KMS-11 (cell line): ENCODE data around the gene HNRNPA1L2.
A peak's percentile ranks its signal among the peaks of the same experiment; 100 is the strongest.
"Not testable (repeated sequence)": the region's sequence is repeated elsewhere in the genome, so short reads cannot be mapped to it uniquely, and the experiment has no call there.

Experiments used
- H2AFZ ChIP-seq: fragments of 200-600 bp; sonication (generic); 2 replicates; pipeline ENCODE4 v1.6.1; 2016; ENCODE audit warnings: antibody characterized with exemption, mixed run types, low read depth
- H3K27ac ChIP-seq: fragments of 200-600 bp; sonication (generic); 2 replicates; pipeline ENCODE4 v1.6.1; 2016; ENCODE audit warnings: mild to moderate bottlenecking, mixed run types
- H3K27me3 ChIP-seq: fragments of 200-600 bp; sonication (generic); 2 replicates; pipeline ENCODE4 v1.6.1; 2017; ENCODE audit warnings: mild to moderate bottlenecking, low read depth, mixed run types, moderate library complexity; ENCODE audit not compliant: insufficient read depth
- H3K36me3 ChIP-seq: fragments of 200-600 bp; sonication (generic); 2 replicates; pipeline ENCODE4 v1.6.1; 2017; ENCODE audit warnings: mild to moderate bottlenecking, mixed run types; ENCODE audit not compliant: insufficient read depth
- H3K4me1 ChIP-seq: fragments of 200-600 bp; sonication (generic); 2 replicates; pipeline ENCODE4 v1.6.1; 2016; ENCODE audit warnings: mild to moderate bottlenecking, low read depth, mixed run types; ENCODE audit not compliant: poor library complexity, severe bottlenecking
- H3K4me2 ChIP-seq: fragments of 200-600 bp; sonication (generic); 2 replicates; pipeline ENCODE4 v1.7.0; 2016; ENCODE audit warnings: mild to moderate bottlenecking, mixed run types
- H3K4me3 ChIP-seq: fragments of 200-600 bp; sonication (generic); IDR thresholded peaks from 2 replicates; pipeline ENCODE4 v1.6.1; 2017; ENCODE audit warnings: low read depth, low read length, mixed read lengths; ENCODE audit not compliant: insufficient read depth
- H3K79me2 ChIP-seq: fragments of 200-600 bp; sonication (generic); 2 replicates; pipeline ENCODE4 v1.6.1; 2016; ENCODE audit warnings: low read depth, mixed run types; ENCODE audit not compliant: insufficient read depth
- H3K9ac ChIP-seq: fragments of 200-600 bp; sonication (generic); 2 replicates; pipeline ENCODE4 v1.6.1; 2016; ENCODE audit warnings: mild to moderate bottlenecking, mixed run types
- H4K20me1 ChIP-seq: fragments of 200-600 bp; sonication (generic); 2 replicates; pipeline ENCODE4 v1.6.1; 2016; ENCODE audit warnings: mild to moderate bottlenecking, mixed run types; ENCODE audit not compliant: insufficient read depth
- TF ChIP-seq, protein P1 (sequence below): fragments of 200-600 bp; sonication (generic); conservative IDR thresholded peaks from 2 replicates; pipeline ENCODE4 v1.6.1; 2017; ENCODE audit warnings: low read depth, mild to moderate bottlenecking, antibody characterized with exemption, low read length, moderate library complexity, mixed read lengths

The HNRNPA1L2 gene

GRCh38 chr13:52642131-52642530 lies at the start of gene HNRNPA1L2:
HNRNPA1L2 (plus strand) TSS chr13:52642431; CDS start chr13:52642493, 62 bp downstream.
- H3K4me2 ChIP-seq: no peak within 1 kb of the TSS
- no peaks in the 10 kb centered on the region for H4K20me1 ChIP-seq
- H2AFZ ChIP-seq: no peak within 1 kb of the TSS
- H3K27me3 ChIP-seq: no peaks in the 10 kb centered on the region
- H3K4me3 ChIP-seq: no peak within 1 kb of the TSS
- TF ChIP-seq, protein P1, sequence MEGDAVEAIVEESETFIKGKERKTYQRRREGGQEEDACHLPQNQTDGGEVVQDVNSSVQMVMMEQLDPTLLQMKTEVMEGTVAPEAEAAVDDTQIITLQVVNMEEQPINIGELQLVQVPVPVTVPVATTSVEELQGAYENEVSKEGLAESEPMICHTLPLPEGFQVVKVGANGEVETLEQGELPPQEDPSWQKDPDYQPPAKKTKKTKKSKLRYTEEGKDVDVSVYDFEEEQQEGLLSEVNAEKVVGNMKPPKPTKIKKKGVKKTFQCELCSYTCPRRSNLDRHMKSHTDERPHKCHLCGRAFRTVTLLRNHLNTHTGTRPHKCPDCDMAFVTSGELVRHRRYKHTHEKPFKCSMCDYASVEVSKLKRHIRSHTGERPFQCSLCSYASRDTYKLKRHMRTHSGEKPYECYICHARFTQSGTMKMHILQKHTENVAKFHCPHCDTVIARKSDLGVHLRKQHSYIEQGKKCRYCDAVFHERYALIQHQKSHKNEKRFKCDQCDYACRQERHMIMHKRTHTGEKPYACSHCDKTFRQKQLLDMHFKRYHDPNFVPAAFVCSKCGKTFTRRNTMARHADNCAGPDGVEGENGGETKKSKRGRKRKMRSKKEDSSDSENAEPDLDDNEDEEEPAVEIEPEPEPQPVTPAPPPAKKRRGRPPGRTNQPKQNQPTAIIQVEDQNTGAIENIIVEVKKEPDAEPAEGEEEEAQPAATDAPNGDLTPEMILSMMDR: no peak
- no peak within 1 kb of the TSS for H3K27ac ChIP-seq
- H3K79me2 ChIP-seq: no peaks in the 10 kb centered on the region
- no peak within 1 kb of the TSS for H3K9ac ChIP-seq
- peaks cover 9% of the 10 kb centered on the region for H3K4me1 ChIP-seq
- H3K36me3 ChIP-seq: no peaks in the 10 kb centered on the region

DNA sequence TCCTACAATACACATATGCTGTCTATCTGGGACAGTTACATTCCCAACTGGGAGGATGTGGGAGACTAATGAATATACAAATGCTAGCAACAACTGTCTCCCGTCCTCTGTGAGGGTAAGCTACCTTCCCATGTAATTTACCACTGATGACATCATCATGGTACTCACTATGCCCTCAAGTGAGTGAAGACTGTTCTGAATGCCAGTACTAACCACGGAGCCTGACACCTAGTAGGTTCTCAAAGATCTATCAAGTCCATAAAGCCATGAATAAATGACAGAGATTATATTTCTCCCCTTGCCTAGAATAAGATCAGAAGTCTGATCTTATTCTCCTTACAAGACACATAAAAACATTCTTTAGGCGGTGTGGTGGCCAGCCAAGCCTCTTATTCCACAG lies 49.1 kb upstream of the HNRNPA1L2 start:
- not testable (repeated sequence) for H3K4me1 ChIP-seq, H3K27ac ChIP-seq, H3K4me2 ChIP-seq, H3K79me2 ChIP-seq, H3K27me3 ChIP-seq, H3K9ac ChIP-seq, H2AFZ ChIP-seq, H4K20me1 ChIP-seq, H3K4me3 ChIP-seq, H3K36me3 ChIP-seq

- H4K20me1 ChIP-seq, H3K36me3 ChIP-seq, H3K4me1 ChIP-seq, H3K4me3 ChIP-seq, H3K27me3 ChIP-seq, H3K27ac ChIP-seq, H3K79me2 ChIP-seq, H3K9ac ChIP-seq, H3K4me2 ChIP-seq, H2AFZ ChIP-seq: not testable (repeated sequence)
Observed at GRCh38 chr13:52593812-52594211, 48.4 kb upstream of the HNRNPA1L2 start.

- H4K20me1 ChIP-seq, H3K4me1 ChIP-seq, H3K9ac ChIP-seq, H3K4me3 ChIP-seq, H2AFZ ChIP-seq, H3K79me2 ChIP-seq, H3K27ac ChIP-seq, H3K36me3 ChIP-seq, H3K27me3 ChIP-seq, H3K4me2 ChIP-seq: not testable (repeated sequence)
Observed at GRCh38 chr13:52594295-52594694, 47.9 kb upstream of the HNRNPA1L2 start.

DNA sequence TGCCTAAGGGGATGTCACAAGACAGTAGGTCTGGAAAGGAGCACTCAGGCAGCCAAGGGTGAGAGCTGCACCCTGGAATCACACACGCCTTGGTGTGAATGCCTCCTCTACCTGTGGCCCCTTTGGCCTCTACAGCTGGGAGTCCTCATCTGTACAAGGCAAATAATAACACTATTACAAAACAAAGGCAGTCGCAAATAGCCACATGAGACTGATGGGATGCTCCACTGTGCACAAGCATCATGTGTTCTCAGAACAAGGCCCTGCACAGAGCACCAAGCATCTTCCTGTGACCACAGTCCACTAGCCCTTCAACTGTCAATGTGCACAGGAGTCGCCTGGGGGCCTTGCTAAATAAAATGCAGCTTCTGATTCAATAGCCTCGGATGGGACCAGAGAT lies 44.6 kb upstream of the HNRNPA1L2 start:
- TF ChIP-seq, protein P1: no peak
- no peak overlapping the region for H3K27ac ChIP-seq

GRCh38 chr13:52599037-52599847 lies 43.0 kb upstream of the HNRNPA1L2 start:
- Histone ChIP-seq H3K9ac (peak overlapping the region; percentile 79), H3K27me3 (no peaks in the 10 kb centered on the region), H3K4me3 (no peak overlapping the region), H3K4me1 (peaks cover 12% of the 10 kb centered on the region), H3K27ac (peak overlapping the region; percentile 56), H4K20me1 (no peaks in the 10 kb centered on the region), H3K4me2 (peak overlapping the region; percentile 69), H2AFZ (peak overlapping the region; percentile 85), H3K36me3 (no peaks in the 10 kb centered on the region), H3K79me2 (no peaks in the 10 kb centered on the region)
- TF ChIP-seq, protein P1: no peak

More for the DNA sequence above, 44.6 kb upstream of the HNRNPA1L2 start:
- Histone ChIP-seq H3K27me3 (no peaks in the 10 kb centered on the region), H3K79me2 (no peaks in the 10 kb centered on the region), H4K20me1 (no peaks in the 10 kb centered on the region), H3K4me1 (peaks cover 12% of the 10 kb centered on the region), H3K9ac (no peak overlapping the region), H3K36me3 (no peaks in the 10 kb centered on the region), H3K4me3 (no peak overlapping the region), H3K4me2 (no peak overlapping the region), H2AFZ (no peak overlapping the region)
